Measurements from ENCODE around the gene ZNRF1. TPM values are rescaled to one million over a fixed set of nuclear protein-coding genes. Genes with fewer than 3 reads are reported as not detected.

ZNRF1 gene
- total and polyA plus RNA-seq, 11 donors: 12.8 to 43.3 (median 23.2) TPM

GRCh38 chr16:75038036-75038858 lies 39.4 kb downstream of the ZNRF1 start:
- ATAC-seq (no peak), DNase-seq (no peak)
- H3K27ac ChIP-seq: peak overlapping the region in 1 of 12 donors; percentile 4
- intact Hi-C loops (cut with DNase I): no loop called here
- peaks cover 0 to 20% (median 11%) of the 10 kb centered on the region in 12 donors for H3K9me3 ChIP-seq
- 58 to 70% (median 66%) methylated on average over 3 of the region's 3 CpGs for WGBS, 4 donors
- no peaks in the 10 kb centered on the region for H3K27me3 ChIP-seq
- H3K36me3 ChIP-seq: no peaks in the 10 kb centered on the region
- TF ChIP-seq POLR2A (IDR thresholded peaks at IDR 0.05): no peak
- peaks cover 0 to 36% (median 15%) of the 10 kb centered on the region in 12 donors for H3K4me1 ChIP-seq
- H3K4me3 ChIP-seq: no peak overlapping the region

- intact Hi-C loops (cut with DNase I): loop anchor here in 4 of 10 donors (5.0 to 10.0 kb wide), 4 partner anchors 33 to 67 kb away; no protein-coding TSS in a partner anchor
- no peak for ATAC-seq
- no peak overlapping the region for H3K4me3 ChIP-seq
- H3K4me1 ChIP-seq: peaks cover 0 to 50% (median 29%) of the 10 kb centered on the region in 12 donors
- no peaks in the 10 kb centered on the region for H3K36me3 ChIP-seq
- no peak overlapping the region for H3K27ac ChIP-seq
- WGBS, 4 donors: 64 to 65% (median 65%) methylated on average over 6 of the region's 6 CpGs
- H3K9me3 ChIP-seq: peaks cover 0 to 20% (median 11%) of the 10 kb centered on the region in 12 donors
- no peaks in the 10 kb centered on the region for H3K27me3 ChIP-seq
- DNase-seq: peak in 1 of 5 donors; percentile 5
- no peak for TF ChIP-seq POLR2A (IDR thresholded peaks at IDR 0.05)
- TF ChIP-seq, protein P1, sequence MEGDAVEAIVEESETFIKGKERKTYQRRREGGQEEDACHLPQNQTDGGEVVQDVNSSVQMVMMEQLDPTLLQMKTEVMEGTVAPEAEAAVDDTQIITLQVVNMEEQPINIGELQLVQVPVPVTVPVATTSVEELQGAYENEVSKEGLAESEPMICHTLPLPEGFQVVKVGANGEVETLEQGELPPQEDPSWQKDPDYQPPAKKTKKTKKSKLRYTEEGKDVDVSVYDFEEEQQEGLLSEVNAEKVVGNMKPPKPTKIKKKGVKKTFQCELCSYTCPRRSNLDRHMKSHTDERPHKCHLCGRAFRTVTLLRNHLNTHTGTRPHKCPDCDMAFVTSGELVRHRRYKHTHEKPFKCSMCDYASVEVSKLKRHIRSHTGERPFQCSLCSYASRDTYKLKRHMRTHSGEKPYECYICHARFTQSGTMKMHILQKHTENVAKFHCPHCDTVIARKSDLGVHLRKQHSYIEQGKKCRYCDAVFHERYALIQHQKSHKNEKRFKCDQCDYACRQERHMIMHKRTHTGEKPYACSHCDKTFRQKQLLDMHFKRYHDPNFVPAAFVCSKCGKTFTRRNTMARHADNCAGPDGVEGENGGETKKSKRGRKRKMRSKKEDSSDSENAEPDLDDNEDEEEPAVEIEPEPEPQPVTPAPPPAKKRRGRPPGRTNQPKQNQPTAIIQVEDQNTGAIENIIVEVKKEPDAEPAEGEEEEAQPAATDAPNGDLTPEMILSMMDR (IDR thresholded peaks at IDR 0.05): no peak
Observed at GRCh38 chr16:75039941-75040340, 41.1 kb downstream of the ZNRF1 start.

DNA sequence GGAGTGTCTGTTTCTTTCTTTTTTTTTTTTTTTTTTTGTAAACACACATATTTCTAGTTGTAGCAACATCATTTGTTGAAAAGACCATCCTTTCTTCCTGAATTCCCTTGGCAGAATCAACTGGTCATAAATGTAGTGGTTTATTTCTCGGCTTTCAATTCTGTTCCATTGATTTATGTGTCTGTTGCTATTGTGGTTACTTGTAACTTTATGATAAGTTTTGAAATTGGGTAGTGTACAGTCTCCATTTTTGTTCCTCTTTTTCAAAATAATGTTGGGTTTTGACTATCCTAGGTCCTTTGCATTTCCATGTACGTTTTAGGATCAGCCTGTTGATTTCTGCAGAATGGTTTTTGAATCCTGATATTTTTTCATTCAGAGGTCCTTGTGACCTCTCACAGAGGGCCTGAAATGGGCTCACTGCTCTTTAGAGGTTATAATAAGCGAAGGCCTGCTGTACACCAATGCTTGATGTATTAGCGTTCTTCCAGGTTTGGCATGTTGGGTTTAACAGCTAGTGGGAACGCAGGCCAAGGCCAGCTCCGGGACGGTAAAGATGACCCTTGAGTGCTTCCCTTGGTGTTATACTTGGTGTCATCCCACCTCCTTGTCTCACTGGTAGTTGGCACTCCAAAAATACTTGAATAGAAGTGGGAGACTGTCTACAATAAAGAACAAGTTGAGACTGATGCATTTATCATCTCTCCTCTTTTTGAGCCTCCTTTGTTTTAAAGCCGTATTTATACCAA lies 43.8 kb downstream of the ZNRF1 start:
- Histone ChIP-seq H3K9me3 (peaks cover 0 to 13% (median 9%) of the 10 kb centered on the region in 12 donors), H3K36me3 (no peaks in the 10 kb centered on the region), H3K27ac (peak overlapping the region; percentile 7 to 91 (median 64)), H3K4me1 (peaks cover 0 to 68% (median 49%) of the 10 kb centered on the region in 12 donors), H3K27me3 (no peaks in the 10 kb centered on the region), H3K4me3 (no peak overlapping the region)
- WGBS, 4 donors: 44 to 55% (median 51%) methylated on average over 8 of the region's 8 CpGs
- DNase-seq: peak in 1 of 5 donors; percentile 14
- TF ChIP-seq, protein P1 (IDR thresholded peaks at IDR 0.05): no peak
- TF ChIP-seq POLR2A (IDR thresholded peaks at IDR 0.05): no peak
- peak in 2 of 4 donors; percentile 33 to 45 for ATAC-seq
- intact Hi-C loops (cut with DNase I): loop anchor here in 4 of 10 donors (5.0 to 10.0 kb wide), 4 partner anchors 35 to 65 kb away; no protein-coding TSS in a partner anchor

DNA sequence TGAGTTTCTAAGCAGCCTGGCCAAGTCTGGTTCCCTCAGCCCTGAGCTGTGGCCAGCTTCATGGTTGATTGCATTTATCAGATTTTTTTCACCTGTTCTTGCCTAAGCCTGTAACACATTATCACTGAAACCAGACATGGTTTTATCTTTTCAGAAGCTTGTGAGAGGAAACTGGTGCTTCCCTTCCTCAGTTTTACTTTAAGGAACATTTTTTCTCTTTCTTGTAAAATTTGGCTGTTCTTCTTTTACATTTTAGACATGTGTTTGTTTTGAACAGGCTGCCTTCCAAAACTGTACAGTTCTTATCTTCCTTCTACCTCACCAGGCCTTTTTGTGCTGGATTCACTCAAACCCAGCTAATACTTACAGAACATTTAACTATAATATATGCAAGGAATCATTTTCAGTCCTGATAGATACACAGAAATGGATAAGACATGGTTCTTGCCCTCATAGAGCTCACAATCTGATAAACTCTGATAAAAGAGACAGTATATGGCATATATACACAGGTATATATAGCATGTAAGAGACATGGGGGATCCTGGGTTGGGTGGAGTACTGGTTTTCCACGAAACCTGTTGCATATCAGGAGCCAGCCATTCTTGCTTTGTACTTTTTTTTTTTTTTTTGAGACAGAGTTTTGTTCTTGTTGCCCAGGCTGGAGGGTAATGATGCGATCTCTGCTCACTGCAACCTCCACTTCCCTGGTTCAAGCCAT lies 44.5 kb downstream of the ZNRF1 start:
- 86 to 90% (median 87%) methylated on average over 2 of the region's 2 CpGs for WGBS, 4 donors
- no peak for DNase-seq
- peak in 3 of 4 donors; percentile 5 to 11 (median 10) for ATAC-seq

More for the DNA sequence above, 44.5 kb downstream of the ZNRF1 start:
- H3K27me3 ChIP-seq: no peaks in the 10 kb centered on the region
- peaks cover 0 to 75% (median 55%) of the 10 kb centered on the region in 12 donors for H3K4me1 ChIP-seq
- H3K27ac ChIP-seq: peak overlapping the region; percentile 7 to 91 (median 67)
- H3K4me3 ChIP-seq: no peak overlapping the region
- intact Hi-C loops (cut with DNase I): loop anchor here in 4 of 10 donors (5.0 to 10.0 kb wide), 4 partner anchors 36 to 64 kb away; no protein-coding TSS in a partner anchor
- no peaks in the 10 kb centered on the region for H3K36me3 ChIP-seq
- peaks cover 0 to 6% (median 2%) of the 10 kb centered on the region in 12 donors for H3K9me3 ChIP-seq
- TF ChIP-seq, protein P1 (IDR thresholded peaks at IDR 0.05): no peak
- TF ChIP-seq POLR2A (IDR thresholded peaks at IDR 0.05): no peak

Measured in heart left ventricle (tissue), 16 donors.